ENCODE measurements around the gene KRT34.

DNA sequence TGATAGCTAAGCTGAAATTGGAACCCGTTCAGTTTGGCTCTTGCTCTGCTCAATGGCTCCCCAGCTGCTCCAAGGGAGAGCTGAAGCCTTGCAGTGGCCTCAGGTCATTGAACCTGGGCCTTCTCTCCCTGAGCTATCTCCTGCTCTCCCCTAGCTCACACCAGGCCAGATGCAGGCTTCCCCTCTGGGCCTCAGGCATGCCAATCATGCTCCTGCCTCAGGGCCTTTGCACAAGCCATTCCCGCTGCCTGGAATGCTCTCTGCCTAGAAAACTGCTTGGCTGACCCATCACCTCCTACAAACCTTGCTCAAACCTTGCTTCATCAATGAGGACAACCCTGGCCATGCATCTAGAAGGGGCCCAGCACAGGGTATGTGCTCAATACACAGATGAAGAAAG, 49.9 kb downstream of the KRT34 start:
- no peak for TF ChIP-seq CTCF (IDR thresholded peaks at IDR 0.05; ENCODE audit: insufficient read depth, low read length, poor library complexity, severe bottlenecking)
- no peak for TF ChIP-seq EZH2phosphoT487 (conservative IDR thresholded peaks at IDR 0.05; ENCODE audit: low read length)
